Esophagus squamous epithelium (tissue), 4 donors: ENCODE results near the gene COPS7A.

ENCODE experiments used
- CTCF ChIP-seq, 6 experiments: fragments of 450-650 bp in 4 of 6; fragments of 200-600 bp in 2 of 6; sonication (generic) in 2 of 6; IDR thresholded peaks; one replicate each; pipeline ENCODE4 v1.5.1; 2016 to 2019; ENCODE audit warnings: antibody characterized with exemption in 6 of 6, mild to moderate bottlenecking in 4 of 6, moderate library complexity in 4 of 6
- POLR2A ChIP-seq, 4 donors: fragments of 450-650 bp; IDR thresholded peaks; one replicate each; pipeline ENCODE4 v1.6.1; 2017; ENCODE audit warnings: antibody characterized with exemption in 4 of 4, mild to moderate bottlenecking in 4 of 4, moderate library complexity in 3 of 4

- TF ChIP-seq CTCF (IDR thresholded peaks at IDR 0.05) (no peak), POLR2A (IDR thresholded peaks at IDR 0.05) (no peak)
Observed at GRCh38 chr12:6696690-6697583, 26.9 kb upstream of the COPS7A start.
